Vagina (tissue), 2 donors: ENCODE data around the gene A2M.

ENCODE experiments used
- POLR2A ChIP-seq, 2 donors: fragments of 450-650 bp; IDR thresholded peaks; one replicate each; pipeline ENCODE4 v1.6.1; 2017; ENCODE audit warnings: antibody characterized with exemption in 2 of 2, mild to moderate bottlenecking in 2 of 2, moderate library complexity in 2 of 2
- TF ChIP-seq, protein P1 (sequence below), 3 experiments: fragments of 450-650 bp in 2 of 3; fragments of 200-600 bp in 1 of 3; sonication (generic) in 1 of 3; IDR thresholded peaks; one replicate each; pipeline ENCODE4 v1.5.1; 2017 to 2019; ENCODE audit warnings: antibody characterized with exemption in 3 of 3, mild to moderate bottlenecking in 2 of 3, moderate library complexity in 2 of 3

DNA sequence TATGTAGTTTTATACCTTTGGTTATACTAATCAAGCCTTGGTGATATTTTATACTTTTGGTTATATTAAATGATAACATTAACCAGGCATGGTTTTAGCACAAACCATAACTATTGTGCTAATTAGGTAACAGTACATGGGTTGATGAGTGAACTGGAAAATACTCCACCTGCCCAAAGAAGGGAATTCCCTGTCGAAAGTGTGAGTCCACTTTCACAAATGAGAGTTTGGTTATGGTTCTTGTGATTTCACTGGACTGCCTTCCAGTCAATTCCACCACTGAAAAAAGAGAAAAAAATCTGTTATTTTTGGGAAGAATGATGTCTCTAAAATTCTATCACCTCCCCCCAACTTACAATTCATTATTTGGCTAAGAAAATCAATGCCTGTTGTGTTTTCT is 9.7 kb downstream of the A2M start:
- TF ChIP-seq POLR2A (IDR thresholded peaks at IDR 0.05): no peak
- TF ChIP-seq, protein P1, sequence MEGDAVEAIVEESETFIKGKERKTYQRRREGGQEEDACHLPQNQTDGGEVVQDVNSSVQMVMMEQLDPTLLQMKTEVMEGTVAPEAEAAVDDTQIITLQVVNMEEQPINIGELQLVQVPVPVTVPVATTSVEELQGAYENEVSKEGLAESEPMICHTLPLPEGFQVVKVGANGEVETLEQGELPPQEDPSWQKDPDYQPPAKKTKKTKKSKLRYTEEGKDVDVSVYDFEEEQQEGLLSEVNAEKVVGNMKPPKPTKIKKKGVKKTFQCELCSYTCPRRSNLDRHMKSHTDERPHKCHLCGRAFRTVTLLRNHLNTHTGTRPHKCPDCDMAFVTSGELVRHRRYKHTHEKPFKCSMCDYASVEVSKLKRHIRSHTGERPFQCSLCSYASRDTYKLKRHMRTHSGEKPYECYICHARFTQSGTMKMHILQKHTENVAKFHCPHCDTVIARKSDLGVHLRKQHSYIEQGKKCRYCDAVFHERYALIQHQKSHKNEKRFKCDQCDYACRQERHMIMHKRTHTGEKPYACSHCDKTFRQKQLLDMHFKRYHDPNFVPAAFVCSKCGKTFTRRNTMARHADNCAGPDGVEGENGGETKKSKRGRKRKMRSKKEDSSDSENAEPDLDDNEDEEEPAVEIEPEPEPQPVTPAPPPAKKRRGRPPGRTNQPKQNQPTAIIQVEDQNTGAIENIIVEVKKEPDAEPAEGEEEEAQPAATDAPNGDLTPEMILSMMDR (IDR thresholded peaks at IDR 0.05): no peak
